Measurements from ENCODE around the gene SLC7A10.

Gene SLC7A10

GRCh38 chr19:33269016-33269415 is 43.4 kb upstream of the SLC7A10 start:
- H3K4me3 ChIP-seq (ENCODE audit: low read depth in 1 of 2, low read length in 2 of 2) = no peak overlapping the region
- H4K20me1 ChIP-seq (ENCODE audit: insufficient read depth, low read length) = peaks cover 8% of the 10 kb centered on the region; the same call in 1 of the 2 replicates
- H2AFZ ChIP-seq (ENCODE audit: low read depth, low read length) = no peak overlapping the region
- H3K9me3 ChIP-seq (ENCODE audit: insufficient read depth, low read length, severe bottlenecking) = no peaks in the 10 kb centered on the region
- no peak overlapping the region for H3K4me2 ChIP-seq (ENCODE audit: insufficient read depth, low read length)
- no peaks in the 10 kb centered on the region for H3K36me3 ChIP-seq (ENCODE audit: insufficient read depth, low read length)
- TF ChIP-seq EZH2 (IDR thresholded peaks at IDR 0.05; ENCODE audit: borderline replicate concordance, low read depth, low read length, severe bottlenecking) = no peak
- no peak for TF ChIP-seq CTCF (IDR thresholded peaks at IDR 0.05; ENCODE audit: borderline replicate concordance, extremely low read depth, low read length, poor library complexity, severe bottlenecking)
- H3K79me2 ChIP-seq (ENCODE audit: insufficient read depth, low read length) = no peaks in the 10 kb centered on the region
- H3K27ac ChIP-seq (ENCODE audit: low read length) = no peak overlapping the region
- no peak for ATAC-seq (ENCODE audit: insufficient read depth, low read depth)
- H3K9ac ChIP-seq (ENCODE audit: low read depth, low read length) = no peak overlapping the region
- H3K27me3 ChIP-seq (ENCODE audit: insufficient read depth, low read length, poor library complexity) = no peaks in the 10 kb centered on the region
- DNase-seq = no peak
- no peaks in the 10 kb centered on the region for H3K4me1 ChIP-seq (ENCODE audit: insufficient read depth, low read length)

GRCh38 chr19:33268162-33268991 is 42.7 kb upstream of the SLC7A10 start:
- Histone ChIP-seq H3K36me3 (ENCODE audit: insufficient read depth, low read length) (no peaks in the 10 kb centered on the region), H3K27me3 (ENCODE audit: insufficient read depth, low read length, poor library complexity) (no peaks in the 10 kb centered on the region), H4K20me1 (ENCODE audit: insufficient read depth, low read length) (peaks cover 8% of the 10 kb centered on the region; the same call in 1 of the 2 replicates), H3K9me3 (ENCODE audit: insufficient read depth, low read length, severe bottlenecking) (no peaks in the 10 kb centered on the region), H3K4me2 (ENCODE audit: insufficient read depth, low read length) (no peak overlapping the region), H2AFZ (ENCODE audit: low read depth, low read length) (no peak overlapping the region), H3K79me2 (ENCODE audit: insufficient read depth, low read length) (no peaks in the 10 kb centered on the region), H3K9ac (ENCODE audit: low read depth, low read length) (no peak overlapping the region), H3K4me1 (ENCODE audit: insufficient read depth, low read length) (no peaks in the 10 kb centered on the region), H3K4me3 (ENCODE audit: low read depth in 1 of 2, low read length in 2 of 2) (no peak overlapping the region), H3K27ac (ENCODE audit: low read length) (no peak overlapping the region)
- TF ChIP-seq EZH2 (IDR thresholded peaks at IDR 0.05; ENCODE audit: borderline replicate concordance, low read depth, low read length, severe bottlenecking) = no peak
- no peak for TF ChIP-seq CTCF (IDR thresholded peaks at IDR 0.05; ENCODE audit: borderline replicate concordance, extremely low read depth, low read length, poor library complexity, severe bottlenecking)
- ATAC-seq (ENCODE audit: insufficient read depth, low read depth) (no peak), DNase-seq (no peak)

- Histone ChIP-seq H3K9ac (ENCODE audit: low read depth, low read length) (no peak overlapping the region), H3K79me2 (ENCODE audit: insufficient read depth, low read length) (no peaks in the 10 kb centered on the region), H4K20me1 (ENCODE audit: insufficient read depth, low read length) (peaks cover 8% of the 10 kb centered on the region; the same call in 1 of the 2 replicates), H3K4me2 (ENCODE audit: insufficient read depth, low read length) (no peak overlapping the region), H3K9me3 (ENCODE audit: insufficient read depth, low read length, severe bottlenecking) (no peaks in the 10 kb centered on the region), H3K36me3 (ENCODE audit: insufficient read depth, low read length) (no peaks in the 10 kb centered on the region), H3K27ac (ENCODE audit: low read length) (no peak overlapping the region), H2AFZ (ENCODE audit: low read depth, low read length) (no peak overlapping the region), H3K27me3 (ENCODE audit: insufficient read depth, low read length, poor library complexity) (no peaks in the 10 kb centered on the region), H3K4me1 (ENCODE audit: insufficient read depth, low read length) (no peaks in the 10 kb centered on the region), H3K4me3 (ENCODE audit: low read depth in 1 of 2, low read length in 2 of 2) (no peak overlapping the region)
- no peak for DNase-seq
- ATAC-seq (ENCODE audit: insufficient read depth, low read depth) = no peak
- TF ChIP-seq CTCF (IDR thresholded peaks at IDR 0.05; ENCODE audit: borderline replicate concordance, extremely low read depth, low read length, poor library complexity, severe bottlenecking) = no peak
Observed at GRCh38 chr19:33267706-33268105, 42.1 kb upstream of the SLC7A10 start.
